Endothelial cell of umbilical vein (primary cell): Measurements from ENCODE around the gene C5orf24.

Source experiments
- EZH2 ChIP-seq: IDR thresholded peaks from 2 replicates; pipeline ENCODE4 v1.6.1; 2012; ENCODE audit warnings: borderline replicate concordance, low read depth, mild to moderate bottlenecking, moderate library complexity, low read length, inconsistent platforms; ENCODE audit not compliant: severe bottlenecking
- FOS ChIP-seq: IDR thresholded peaks from 2 replicates; pipeline ENCODE4 v1.6.1; 2011; ENCODE audit warnings: mild to moderate bottlenecking, low read length, moderate library complexity, borderline replicate concordance; ENCODE audit not compliant: insufficient read depth
- GATA2 ChIP-seq: IDR thresholded peaks from 2 replicates; pipeline ENCODE4 v1.7.0; 2011; ENCODE audit warnings: low read depth, mild to moderate bottlenecking, moderate library complexity, mixed read lengths, low read length; ENCODE audit not compliant: insufficient read length, insufficient read depth
- MAX ChIP-seq: IDR thresholded peaks from 2 replicates; pipeline ENCODE4 v1.6.1; 2011; ENCODE audit not compliant: insufficient read depth, insufficient read length
- MYC ChIP-seq: IDR thresholded peaks from one replicate; pipeline ENCODE4 v1.6.1; 2011; ENCODE audit warnings: mild to moderate bottlenecking, low read depth, low read length
- POLR2A ChIP-seq: IDR thresholded peaks from 2 replicates; pipeline ENCODE4 v1.6.1; 2012; ENCODE audit warnings: low read depth, mild to moderate bottlenecking, control low read depth, low read length
- POLR2AphosphoS5 ChIP-seq: IDR thresholded peaks from 2 replicates; pipeline ENCODE4 v1.6.1; 2012; ENCODE audit warnings: low read depth, mild to moderate bottlenecking, control low read depth, low read length, moderate library complexity; ENCODE audit not compliant: insufficient read depth
- TF ChIP-seq, protein P1 (sequence below), 2 donors: IDR thresholded peaks; 1 replicate in 1 of 2; 2 replicates in 1 of 2; pipeline ENCODE4 v1.5.1; 2011; ENCODE audit warnings: low read length in 2 of 2, mild to moderate bottlenecking in 2 of 2, moderate library complexity in 2 of 2, control low read depth in 1 of 2, inconsistent platforms in 1 of 2, low read depth in 1 of 2; ENCODE audit not compliant: insufficient read depth in 1 of 2; ENCODE audit errors: extremely low read depth in 1 of 2

DNA sequence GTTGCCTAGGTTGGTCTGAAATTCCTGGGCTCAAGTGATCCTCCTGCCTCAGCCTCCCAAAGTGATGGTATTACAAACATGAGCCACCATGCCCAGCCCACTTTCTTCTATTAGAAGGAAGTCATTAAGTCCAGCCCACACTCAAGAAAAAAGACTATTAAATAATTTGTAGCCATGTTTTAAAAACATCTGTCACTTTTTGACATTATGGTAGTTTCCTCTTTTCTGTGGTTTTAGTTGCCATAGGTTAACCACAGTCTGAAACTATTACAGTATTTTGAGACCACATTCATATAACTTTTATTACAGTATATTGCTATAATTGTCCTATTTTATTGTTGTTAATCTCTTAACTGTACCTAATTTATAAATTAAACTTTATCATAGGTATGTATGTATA lies 31.9 kb upstream of the C5orf24 start:
- TF ChIP-seq MAX = no peak
- no peak for TF ChIP-seq EZH2
- TF ChIP-seq POLR2AphosphoS5 = no peak
- no peak for TF ChIP-seq POLR2A
- TF ChIP-seq, protein P1, sequence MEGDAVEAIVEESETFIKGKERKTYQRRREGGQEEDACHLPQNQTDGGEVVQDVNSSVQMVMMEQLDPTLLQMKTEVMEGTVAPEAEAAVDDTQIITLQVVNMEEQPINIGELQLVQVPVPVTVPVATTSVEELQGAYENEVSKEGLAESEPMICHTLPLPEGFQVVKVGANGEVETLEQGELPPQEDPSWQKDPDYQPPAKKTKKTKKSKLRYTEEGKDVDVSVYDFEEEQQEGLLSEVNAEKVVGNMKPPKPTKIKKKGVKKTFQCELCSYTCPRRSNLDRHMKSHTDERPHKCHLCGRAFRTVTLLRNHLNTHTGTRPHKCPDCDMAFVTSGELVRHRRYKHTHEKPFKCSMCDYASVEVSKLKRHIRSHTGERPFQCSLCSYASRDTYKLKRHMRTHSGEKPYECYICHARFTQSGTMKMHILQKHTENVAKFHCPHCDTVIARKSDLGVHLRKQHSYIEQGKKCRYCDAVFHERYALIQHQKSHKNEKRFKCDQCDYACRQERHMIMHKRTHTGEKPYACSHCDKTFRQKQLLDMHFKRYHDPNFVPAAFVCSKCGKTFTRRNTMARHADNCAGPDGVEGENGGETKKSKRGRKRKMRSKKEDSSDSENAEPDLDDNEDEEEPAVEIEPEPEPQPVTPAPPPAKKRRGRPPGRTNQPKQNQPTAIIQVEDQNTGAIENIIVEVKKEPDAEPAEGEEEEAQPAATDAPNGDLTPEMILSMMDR (IDR thresholded peaks at IDR 0.05; ENCODE audit: extremely low read depth in 1 of 2, insufficient read depth in 1 of 2, low read depth in 1 of 2, low read length in 2 of 2) = no peak
- no peak for TF ChIP-seq MYC
- TF ChIP-seq GATA2 = no peak
- no peak for TF ChIP-seq FOS
